MCF 10A (cell line): ENCODE data around the gene KCNMA1. TPM values are rescaled to one million over a fixed set of nuclear protein-coding genes. Genes with fewer than 3 reads are reported as not detected.

ENCODE experiments used
- BruUV-seq: library from RNA; stranded (reverse); fragments of 400-500 nt; replicated peaks from 2 replicates; lab custom pipeline; 2021; lab: Mats Ljungman, UMichigan
- CTCF ChIA-PET: fragments of 300-600 bp; sonication (Branson Sonifier 250); formaldehyde crosslinking; extraction: SDS; loops from one replicate; lab custom pipeline; 2021; ENCODE audit warnings: antibody characterized with exemption, inconsistent platforms; lab: Yijun Ruan, JAX
- POLR2A ChIA-PET: fragments of 300-600, 350-650 bp; sonication (Branson Sonifier 250); formaldehyde crosslinking; extraction: SDS; loops from one replicate; lab custom pipeline; 2020; ENCODE audit warnings: antibody characterized with exemption, inconsistent platforms; lab: Yijun Ruan, JAX
- DNase-seq: peaks from one replicate; pipeline ENCODE4 v3.0.0-alpha.2; 2018; ENCODE audit not compliant: unreplicated experiment
- H3K27ac Mint-ChIP-seq: one replicate; pipeline ENCODE4 v1.8.0; 2022; ENCODE audit warnings: mild to moderate bottlenecking, low read depth, mixed read lengths; ENCODE audit not compliant: unreplicated experiment
- H3K27me3 Mint-ChIP-seq: one replicate; pipeline ENCODE4 v1.8.0; 2022; ENCODE audit warnings: mixed read lengths; ENCODE audit not compliant: insufficient read depth, unreplicated experiment
- H3K36me3 Mint-ChIP-seq: one replicate; pipeline ENCODE4 v1.8.0; 2022; ENCODE audit warnings: mild to moderate bottlenecking, moderate library complexity, mixed read lengths; ENCODE audit not compliant: insufficient read depth, unreplicated experiment
- H3K4me1 Mint-ChIP-seq: one replicate; pipeline ENCODE4 v1.8.0; 2022; ENCODE audit warnings: mixed read lengths; ENCODE audit not compliant: insufficient read depth, unreplicated experiment
- H3K4me3 Mint-ChIP-seq: one replicate; pipeline ENCODE4 v1.8.0; 2022; ENCODE audit warnings: mild to moderate bottlenecking, moderate library complexity, mixed read lengths; ENCODE audit not compliant: unreplicated experiment
- H3K9me3 Mint-ChIP-seq: one replicate; pipeline ENCODE4 v1.8.0; 2022; ENCODE audit warnings: mixed read lengths; ENCODE audit not compliant: unreplicated experiment
- CTCF ChIP-seq: fragments of 200-600 bp; IDR thresholded peaks from one replicate; pipeline ENCODE4 v1.8.0; 2022; ENCODE audit warnings: antibody characterized with exemption, mild to moderate bottlenecking; ENCODE audit not compliant: unreplicated experiment
- intact Hi-C: fragments of 100-400 bp; cut with micrococcal nuclease; formaldehyde crosslinking; loops from 2 replicates; pipeline ENCODE4 v1.14.1; 2022
- total RNA-seq: library from RNA; stranded (reverse); gene quantifications from 2 replicates; pipeline ENCODE4 v1.2.3, GENCODE V29; 2022

KCNMA1 gene
- total RNA-seq, 1 experiment from 2014 or later: 7.5 TPM

GRCh38 chr10:77149706-77150105, 487.9 kb downstream of the KCNMA1 start:
- Mint-ChIP-seq H3K9me3 (no peaks in the 10 kb centered on the region), H3K27me3 (no peaks in the 10 kb centered on the region), H3K4me1 (peaks cover 6% of the 10 kb centered on the region), H3K4me3 (no peak overlapping the region), H3K27ac (no peak overlapping the region), H3K36me3 (no peaks in the 10 kb centered on the region)
- intact Hi-C loops: no loop called here
- TF ChIP-seq CTCF: no peak
- no peak for DNase-seq
- CTCF ChIA-PET: interaction anchor here (0.5 kb wide), 1 partner anchor 654 kb away, joined by 3 read pairs; no protein-coding TSS in a partner anchor
- POLR2A ChIA-PET: interaction anchor here (1.0 kb wide), 1 partner anchor 98 kb away, joined by 3 read pairs; no protein-coding TSS in a partner anchor
- BruUV-seq: no TSS peak

- no peak for DNase-seq
- H3K4me3 Mint-ChIP-seq: no peak overlapping the region
- intact Hi-C loops: no loop called here
- no peaks in the 10 kb centered on the region for H3K27me3 Mint-ChIP-seq
- BruUV-seq: no TSS peak
- no peak overlapping the region for H3K27ac Mint-ChIP-seq
- CTCF ChIA-PET: no interaction called here
- H3K9me3 Mint-ChIP-seq: no peaks in the 10 kb centered on the region
- H3K4me1 Mint-ChIP-seq: peaks cover 6% of the 10 kb centered on the region
- POLR2A ChIA-PET: interaction anchor here (0.8 to 1.7 kb wide), 6 partner anchors 10 to 630 kb away, joined by 3 to 8 read pairs (median 3); no protein-coding TSS in a partner anchor
- H3K36me3 Mint-ChIP-seq: no peaks in the 10 kb centered on the region
- TF ChIP-seq CTCF: no peak
These were observed 488.6 kb downstream of the KCNMA1 start for GRCh38 chr10:77149001-77149400.

- ChIA-PET CTCF (no interaction called here), POLR2A (interaction anchor here (0.6 to 1.7 kb wide), 4 partner anchors 8 to 17 kb away, joined by 3 to 8 read pairs (median 3); no protein-coding TSS in a partner anchor)
- H3K4me1 Mint-ChIP-seq: peaks cover 6% of the 10 kb centered on the region
These were observed 489.7 kb downstream of the KCNMA1 start for GRCh38 chr10:77147871-77148270.

More at GRCh38 chr10:77147871-77148270, 489.7 kb downstream of the KCNMA1 start:
- H3K36me3 Mint-ChIP-seq: no peaks in the 10 kb centered on the region
- H3K27ac Mint-ChIP-seq: no peak overlapping the region
- intact Hi-C loops: no loop called here
- no peak for TF ChIP-seq CTCF
- no peak overlapping the region for H3K4me3 Mint-ChIP-seq
- no peaks in the 10 kb centered on the region for H3K27me3 Mint-ChIP-seq
- no peak for DNase-seq
- BruUV-seq: no TSS peak
- no peaks in the 10 kb centered on the region for H3K9me3 Mint-ChIP-seq
